Smooth muscle cell of the pulmonary artery (primary cell): Measurements from ENCODE around the gene BMP8B. TPM values are rescaled to one million over a fixed set of nuclear protein-coding genes. Genes with fewer than 3 reads are reported as not detected.

Experiments
- total RNA-seq: library from RNA; depleted of rRNA; stranded (reverse); fragments of >200 nt; gene quantifications from 2 replicates; pipeline ENCODE4 v1.2.3, GENCODE V29; 2014

BMP8B gene, protein sequence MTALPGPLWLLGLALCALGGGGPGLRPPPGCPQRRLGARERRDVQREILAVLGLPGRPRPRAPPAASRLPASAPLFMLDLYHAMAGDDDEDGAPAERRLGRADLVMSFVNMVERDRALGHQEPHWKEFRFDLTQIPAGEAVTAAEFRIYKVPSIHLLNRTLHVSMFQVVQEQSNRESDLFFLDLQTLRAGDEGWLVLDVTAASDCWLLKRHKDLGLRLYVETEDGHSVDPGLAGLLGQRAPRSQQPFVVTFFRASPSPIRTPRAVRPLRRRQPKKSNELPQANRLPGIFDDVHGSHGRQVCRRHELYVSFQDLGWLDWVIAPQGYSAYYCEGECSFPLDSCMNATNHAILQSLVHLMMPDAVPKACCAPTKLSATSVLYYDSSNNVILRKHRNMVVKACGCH
- under 0.01 TPM in 1 of 2 replicates, not detected in the other for total RNA-seq

DNA sequence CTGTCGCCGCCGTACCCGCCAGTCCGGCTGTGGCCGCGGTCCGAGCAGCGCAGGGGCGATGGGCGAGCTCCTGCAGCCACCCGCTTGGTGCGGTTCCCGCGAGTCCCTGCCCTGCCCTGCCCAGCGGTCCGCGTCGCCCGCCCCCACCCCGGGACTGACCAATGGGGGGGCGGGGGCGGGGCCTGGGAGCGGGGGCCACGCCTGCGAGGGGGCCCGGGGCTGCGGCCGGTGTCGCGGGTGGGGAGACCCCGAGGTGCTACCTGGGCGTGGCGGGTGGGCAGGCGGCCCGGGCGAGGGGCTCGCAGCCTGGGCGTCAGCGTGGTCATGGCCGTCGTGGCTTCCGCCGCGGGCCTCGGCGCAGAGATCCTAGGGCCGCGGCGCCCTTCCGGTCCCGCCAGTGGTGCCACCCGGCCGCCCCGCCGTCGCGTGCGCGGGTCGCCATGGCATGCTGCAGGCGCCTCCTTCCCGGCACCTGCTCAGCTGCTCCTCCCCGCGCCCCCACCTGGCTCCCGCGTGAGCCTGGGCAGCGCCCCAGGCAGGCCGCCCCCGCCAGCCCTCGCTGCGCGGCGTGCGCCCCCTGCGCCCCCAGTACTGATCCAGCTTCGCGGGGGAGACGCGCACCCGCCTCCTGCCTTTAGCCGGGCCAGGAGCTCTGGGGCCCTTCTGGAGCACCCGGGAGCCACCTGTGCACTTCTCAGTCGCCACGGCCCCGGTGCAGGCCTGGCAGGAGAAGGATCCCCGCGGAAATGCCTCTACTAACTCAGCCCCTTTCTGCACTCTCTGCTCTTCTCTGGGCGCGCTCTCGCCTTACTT is at the start of gene BMP8B:
TSS of gene BMP8B (minus strand) at position 108 of the 813 bp plus-strand sequence. CDS start 380 bp downstream, outside the sequence.

DNA sequence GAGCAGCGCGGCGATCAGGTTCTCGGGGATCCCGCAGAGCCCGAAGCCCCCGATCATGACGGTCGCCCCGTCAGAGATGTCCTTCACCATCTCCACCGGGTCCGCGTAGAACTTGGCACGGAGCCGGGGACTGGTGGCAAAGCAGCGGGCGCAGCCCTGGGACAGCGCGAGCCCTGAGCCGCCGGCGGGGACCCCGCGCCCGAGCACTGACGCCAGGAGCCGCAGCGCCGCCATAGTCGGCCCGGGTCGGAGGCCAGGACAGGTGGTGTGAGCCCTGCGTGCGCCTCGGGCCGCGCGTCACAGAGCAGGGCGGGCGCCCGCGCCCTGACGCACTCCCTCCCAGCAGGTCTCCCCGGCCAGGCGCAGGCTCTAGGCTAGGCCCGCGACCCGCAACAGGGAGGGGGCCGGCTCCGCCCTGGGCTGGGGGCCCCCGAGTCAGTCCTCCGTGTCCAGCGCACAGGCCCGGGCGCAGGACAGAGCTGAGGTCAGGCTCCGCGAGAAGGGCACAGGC is 17.6 kb downstream of the BMP8B start, which contains the start of gene OXCT2:
TSS of gene OXCT2 (minus strand) at position 327 of the 511 bp plus-strand sequence. CDS start at position 234, 93 bp downstream.

GRCh38 chr1:39738622-39739366 is 49.9 kb downstream of the BMP8B start, which contains the start of gene PPIE:
Gene PPIE (plus strand): TSS chr1:39738882. CDS start chr1:39738901, 19 bp downstream.

Other genes with a start within 250 kb of the BMP8B start
- 363 and 444 TPM in 2 replicates for gene PABPC4, start 212.1 kb downstream of the BMP8B start, total RNA-seq
- 0.30 and 3.1 TPM in 2 replicates for gene HEYL, start 149.2 kb downstream of the BMP8B start, total RNA-seq
- not detected in 2 replicates for gene NT5C1A, start 116.8 kb downstream of the BMP8B start, total RNA-seq
- gene HPCAL4, start 97.4 kb downstream of the BMP8B start, total RNA-seq: not detected in 2 replicates
- gene PPIE, start 50.0 kb downstream of the BMP8B start, total RNA-seq: 26.9 and 28.2 TPM in 2 replicates
- 1.3 and 1.8 TPM in 2 replicates for gene OXCT2, start 17.5 kb downstream of the BMP8B start, total RNA-seq
- gene TRIT1, start 94.6 kb upstream of the BMP8B start, total RNA-seq: 29.7 and 41.9 TPM in 2 replicates
- gene MYCL, start 113.1 kb upstream of the BMP8B start, total RNA-seq: 0.33 and 1.4 TPM in 2 replicates
- gene MFSD2A, start 166.3 kb upstream of the BMP8B start, total RNA-seq: 1.4 and 5.2 TPM in 2 replicates